ENCODE data around the gene NBAS.

- no peak for TF ChIP-seq POLR2A (IDR thresholded peaks at IDR 0.05; ENCODE audit: low read length)
- no peak for TF ChIP-seq GATA3 (IDR thresholded peaks at IDR 0.05; ENCODE audit: borderline replicate concordance)
- no peak for TF ChIP-seq RAD21 (conservative IDR thresholded peaks at IDR 0.05 in 1 of 2, IDR thresholded peaks at IDR 0.05 in 1 of 2)
- TF ChIP-seq SMC3 (IDR thresholded peaks at IDR 0.05), result no peak
Observed at GRCh38 chr2:15158532-15158931, 402.6 kb downstream of the NBAS start.

Measured in A549 (cell line).